ENCODE results near the gene CHEK1.
"Not testable (repeated sequence)": the region's sequence is repeated elsewhere in the genome, so short reads cannot be mapped to it uniquely, and the experiment has no call there.

The CHEK1 gene

GRCh38 chr11:125624756-125625213 lies at the start of gene CHEK1:
CHEK1 (plus strand) TSS chr11:125625163; CDS start chr11:125626769, 1,606 bp downstream.
- DNase-seq = peak in 1 of 2 experiments; percentile 22

- not testable (repeated sequence) for DNase-seq
Observed at GRCh38 chr11:125577181-125577580, 47.8 kb upstream of the CHEK1 start.

- DNase-seq = no peak
Observed at GRCh38 chr11:125578783-125579182, 46.2 kb upstream of the CHEK1 start.

GRCh38 chr11:125579811-125580210 lies 45.2 kb upstream of the CHEK1 start:
- no peak for DNase-seq

GRCh38 chr11:125583496-125583895 lies 41.5 kb upstream of the CHEK1 start:
- no peak for DNase-seq

GRCh38 chr11:125585487-125585886 lies 39.5 kb upstream of the CHEK1 start:
- DNase-seq = no peak

- no peak for DNase-seq
Observed at GRCh38 chr11:125586623-125587022, 38.3 kb upstream of the CHEK1 start.

- DNase-seq = no peak
Observed at GRCh38 chr11:125587480-125587879, 37.5 kb upstream of the CHEK1 start.

- no peak for DNase-seq
Observed at GRCh38 chr11:125588505-125588904, 36.5 kb upstream of the CHEK1 start.

GRCh38 chr11:125591649-125592304 lies 33.2 kb upstream of the CHEK1 start:
- peak; percentile 68 to 69 for DNase-seq

- DNase-seq = peak; percentile 99
Observed at GRCh38 chr11:125592305-125593113, 32.5 kb upstream of the CHEK1 start, which contains the start of gene STT3A. STT3A (plus strand) TSS chr11:125592852; CDS start chr11:125595916, 3,064 bp downstream.

- no peak for DNase-seq
Observed at GRCh38 chr11:125593114-125593820, 31.7 kb upstream of the CHEK1 start.

- no peak for DNase-seq
Observed at GRCh38 chr11:125594958-125595357, 30.0 kb upstream of the CHEK1 start.

- no peak for DNase-seq
Observed at GRCh38 chr11:125600663-125601062, 24.3 kb upstream of the CHEK1 start.

- DNase-seq = no peak
Observed at GRCh38 chr11:125603207-125603606, 21.8 kb upstream of the CHEK1 start.

GRCh38 chr11:125605417-125605816 lies 19.5 kb upstream of the CHEK1 start:
- no peak for DNase-seq

GRCh38 chr11:125609545-125609944 lies 15.4 kb upstream of the CHEK1 start:
- DNase-seq = no peak

- no peak for DNase-seq
Observed at GRCh38 chr11:125618383-125618782, 6.6 kb upstream of the CHEK1 start.

GRCh38 chr11:125621995-125622394 lies 3.0 kb upstream of the CHEK1 start:
- DNase-seq = no peak

- no peak for DNase-seq
Observed at GRCh38 chr11:125623064-125623463, 1.9 kb upstream of the CHEK1 start.

GRCh38 chr11:125625225-125625629 lies 264 bp downstream of the CHEK1 start:
- no peak for DNase-seq

- DNase-seq = peak; percentile 95
Observed at GRCh38 chr11:125625630-125626287, 796 bp downstream of the CHEK1 start.
